WTC11 (cell line): ENCODE data around the gene SOX8. TPM values are rescaled to one million over a fixed set of nuclear protein-coding genes. Genes with fewer than 3 reads are reported as not detected.

Experiments
- ATAC-seq: fragments of 200-7000 bp; cut with Tn5 transposase; 2 replicates; pipeline ENCODE4 v1.10.0; 2021; ENCODE audit warnings: mild to moderate bottlenecking, moderate library complexity
- CTCF ChIA-PET: fragments of 300-600 bp; sonication (Branson Sonifier 250); formaldehyde crosslinking; loops from one replicate; lab custom pipeline; 2021; ENCODE audit warnings: antibody characterized with exemption; lab: Charles Lee
- POLR2A ChIA-PET: fragments of 350-600 bp; sonication (Branson Sonifier 250); formaldehyde crosslinking; loops from one replicate; lab custom pipeline; 2021; ENCODE audit warnings: antibody characterized with exemption; lab: Charles Lee
- DNase-seq: peaks from one replicate; pipeline ENCODE4 v3.0.0; 2021; ENCODE audit warnings: low spot score
- H3K27ac Mint-ChIP-seq: 2 replicates; pipeline ENCODE4 v1.8.0; 2021; ENCODE audit warnings: mixed read lengths
- H3K27me3 Mint-ChIP-seq: 2 replicates; pipeline ENCODE4 v1.8.0; 2021; ENCODE audit warnings: low read depth, mild to moderate bottlenecking, moderate library complexity, mixed read lengths
- H3K36me3 Mint-ChIP-seq: 2 replicates; pipeline ENCODE4 v1.8.0; 2021; ENCODE audit warnings: mixed read lengths
- H3K4me1 Mint-ChIP-seq: 2 replicates; pipeline ENCODE4 v1.8.0; 2022; ENCODE audit warnings: mixed read lengths
- H3K4me3 Mint-ChIP-seq: 2 replicates; pipeline ENCODE4 v1.8.0; 2021; ENCODE audit warnings: mild to moderate bottlenecking, moderate library complexity, mixed read lengths
- H3K9me3 Mint-ChIP-seq: 2 replicates; pipeline ENCODE4 v1.8.0; 2021; ENCODE audit warnings: mixed read lengths
- CBFB ChIP-seq: sonication (generic); formaldehyde crosslinking; IDR thresholded peaks from 2 replicates; pipeline ENCODE4 v1.8.1; 2022; ENCODE audit warnings: mild to moderate bottlenecking, low read depth, missing genetic modification reagents
- FOXJ3 ChIP-seq: sonication (generic); formaldehyde crosslinking; IDR thresholded peaks from 2 replicates; pipeline ENCODE4 v1.9.0; 2021; ENCODE audit warnings: missing genetic modification reagents, mild to moderate bottlenecking, borderline replicate concordance
- FOXP1 ChIP-seq: sonication (generic); formaldehyde crosslinking; IDR thresholded peaks from 2 replicates; pipeline ENCODE4 v1.8.0; 2022; ENCODE audit warnings: missing genetic modification reagents, mild to moderate bottlenecking, moderate library complexity, borderline replicate concordance
- GRHL2 ChIP-seq: fragments of 250-450 bp; sonication (Bioruptor Pico); IDR thresholded peaks from 2 replicates; pipeline ENCODE4 v1.8.0; 2022; ENCODE audit warnings: mild to moderate bottlenecking, moderate library complexity; ENCODE audit not compliant: insufficient replicate concordance, severe bottlenecking
- MAX ChIP-seq: sonication (generic); formaldehyde crosslinking; IDR thresholded peaks from 2 replicates; pipeline ENCODE4 v1.8.0; 2022; ENCODE audit warnings: mild to moderate bottlenecking, missing genetic modification reagents
- MXD4 ChIP-seq: fragments of 250-450 bp; sonication (Bioruptor Pico); IDR thresholded peaks from 2 replicates; pipeline ENCODE4 v1.8.0; 2021; ENCODE audit warnings: mild to moderate bottlenecking, moderate library complexity, borderline replicate concordance
- SMAD4 ChIP-seq: sonication (generic); formaldehyde crosslinking; IDR thresholded peaks from 2 replicates; pipeline ENCODE4 v1.8.0; 2022; ENCODE audit warnings: mild to moderate bottlenecking, missing genetic modification reagents
- SP1 ChIP-seq: sonication (generic); formaldehyde crosslinking; conservative IDR thresholded peaks from 2 replicates; pipeline ENCODE4 v1.8.1; 2022; ENCODE audit warnings: missing genetic modification reagents
- TEAD1 ChIP-seq: sonication (generic); formaldehyde crosslinking; IDR thresholded peaks from 2 replicates; pipeline ENCODE4 v1.8.0; 2022; ENCODE audit warnings: mild to moderate bottlenecking, missing genetic modification reagents
- ZNF121 ChIP-seq: sonication (generic); formaldehyde crosslinking; IDR thresholded peaks from 2 replicates; pipeline ENCODE4 v1.8.0; 2023; ENCODE audit warnings: missing genetic modification reagents
- ZNF396 ChIP-seq: fragments of 250-450 bp; sonication (Bioruptor Pico); IDR thresholded peaks from 2 replicates; pipeline ENCODE4 v1.8.0; 2021; ENCODE audit warnings: mild to moderate bottlenecking, moderate library complexity, borderline replicate concordance
- ZNF423 ChIP-seq: fragments of 250-450 bp; sonication (Bioruptor Pico); IDR thresholded peaks from 2 replicates; pipeline ENCODE4 v2.1.2; 2022; ENCODE audit warnings: mild to moderate bottlenecking, moderate library complexity
- total RNA-seq: library from RNA; stranded (reverse); gene quantifications from 3 replicates; pipeline ENCODE4 v1.2.3, GENCODE V29; 2021
- TF ChIP-seq, protein P1 (sequence below): sonication (generic); formaldehyde crosslinking; IDR thresholded peaks from 2 replicates; pipeline ENCODE4 v1.8.1; 2023; ENCODE audit warnings: mild to moderate bottlenecking, missing genetic modification reagents, moderate library complexity
- TF ChIP-seq, protein P2 (sequence below): fragments of 250-450 bp; sonication (Bioruptor Pico); IDR thresholded peaks from 2 replicates; pipeline ENCODE4 v1.9.0; 2021; ENCODE audit warnings: mild to moderate bottlenecking
- TF ChIP-seq, protein P3 (sequence below): fragments of 250-450 bp; sonication (Bioruptor Pico); IDR thresholded peaks from 2 replicates; pipeline ENCODE4 v1.9.0; 2021; ENCODE audit warnings: mild to moderate bottlenecking
- TF ChIP-seq, protein P4 (sequence below): sonication (generic); formaldehyde crosslinking; IDR thresholded peaks from 2 replicates; pipeline ENCODE4 v1.8.1; 2022; ENCODE audit warnings: mild to moderate bottlenecking, moderate library complexity, missing genetic modification reagents
- TF ChIP-seq, protein P5 (sequence below): fragments of 250-450 bp; sonication (Bioruptor Pico); conservative IDR thresholded peaks from 2 replicates; pipeline ENCODE4 v1.9.0; 2021; ENCODE audit warnings: mild to moderate bottlenecking

Gene SOX8
- total RNA-seq, 1 experiment from 2014 or later, result 12.3 TPM

- CTCF ChIA-PET, result interaction anchor here (0.9 to 4.9 kb wide), 7 partner anchors 12 to 170 kb away, joined by 3 to 27 read pairs (median 7); partner anchors contain the start of gene LMF1
- H3K36me3 Mint-ChIP-seq, result no peaks in the 10 kb centered on the region
- no peaks in the 10 kb centered on the region for H3K9me3 Mint-ChIP-seq
- DNase-seq (peak; percentile 42), ATAC-seq (no peak)
- POLR2A ChIA-PET, result interaction anchor here (0.5 to 2.8 kb wide), 4 partner anchors 11 to 39 kb away, joined by 3 to 9 read pairs (median 8); no protein-coding TSS in a partner anchor
- TF ChIP-seq FOXP1, result no peak
- TF ChIP-seq, protein P1, sequence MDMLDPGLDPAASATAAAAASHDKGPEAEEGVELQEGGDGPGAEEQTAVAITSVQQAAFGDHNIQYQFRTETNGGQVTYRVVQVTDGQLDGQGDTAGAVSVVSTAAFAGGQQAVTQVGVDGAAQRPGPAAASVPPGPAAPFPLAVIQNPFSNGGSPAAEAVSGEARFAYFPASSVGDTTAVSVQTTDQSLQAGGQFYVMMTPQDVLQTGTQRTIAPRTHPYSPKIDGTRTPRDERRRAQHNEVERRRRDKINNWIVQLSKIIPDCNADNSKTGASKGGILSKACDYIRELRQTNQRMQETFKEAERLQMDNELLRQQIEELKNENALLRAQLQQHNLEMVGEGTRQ, result 0 out of 2 replicates have a peak, but pooled peaks have one; percentile 5
- no peak for TF ChIP-seq CBFB (CRISPR knock-in tag)
- no peak for TF ChIP-seq MXD4 (CRISPR knock-in tag)
- TF ChIP-seq, protein P2, sequence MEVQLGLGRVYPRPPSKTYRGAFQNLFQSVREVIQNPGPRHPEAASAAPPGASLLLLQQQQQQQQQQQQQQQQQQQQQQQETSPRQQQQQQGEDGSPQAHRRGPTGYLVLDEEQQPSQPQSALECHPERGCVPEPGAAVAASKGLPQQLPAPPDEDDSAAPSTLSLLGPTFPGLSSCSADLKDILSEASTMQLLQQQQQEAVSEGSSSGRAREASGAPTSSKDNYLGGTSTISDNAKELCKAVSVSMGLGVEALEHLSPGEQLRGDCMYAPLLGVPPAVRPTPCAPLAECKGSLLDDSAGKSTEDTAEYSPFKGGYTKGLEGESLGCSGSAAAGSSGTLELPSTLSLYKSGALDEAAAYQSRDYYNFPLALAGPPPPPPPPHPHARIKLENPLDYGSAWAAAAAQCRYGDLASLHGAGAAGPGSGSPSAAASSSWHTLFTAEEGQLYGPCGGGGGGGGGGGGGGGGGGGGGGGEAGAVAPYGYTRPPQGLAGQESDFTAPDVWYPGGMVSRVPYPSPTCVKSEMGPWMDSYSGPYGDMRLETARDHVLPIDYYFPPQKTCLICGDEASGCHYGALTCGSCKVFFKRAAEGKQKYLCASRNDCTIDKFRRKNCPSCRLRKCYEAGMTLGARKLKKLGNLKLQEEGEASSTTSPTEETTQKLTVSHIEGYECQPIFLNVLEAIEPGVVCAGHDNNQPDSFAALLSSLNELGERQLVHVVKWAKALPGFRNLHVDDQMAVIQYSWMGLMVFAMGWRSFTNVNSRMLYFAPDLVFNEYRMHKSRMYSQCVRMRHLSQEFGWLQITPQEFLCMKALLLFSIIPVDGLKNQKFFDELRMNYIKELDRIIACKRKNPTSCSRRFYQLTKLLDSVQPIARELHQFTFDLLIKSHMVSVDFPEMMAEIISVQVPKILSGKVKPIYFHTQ (CRISPR knock-in tag), result no peak
- peak overlapping the region; percentile 69 for H3K4me3 Mint-ChIP-seq
- H3K27ac Mint-ChIP-seq, result no peak overlapping the region
- H3K4me1 Mint-ChIP-seq, result peaks cover 5% of the 10 kb centered on the region
- H3K27me3 Mint-ChIP-seq, result peaks cover 29% of the 10 kb centered on the region
Measured at GRCh38 chr16:982145-983043, 824 bp downstream of the SOX8 start.

GRCh38 chr16:983044-984030, 1.8 kb downstream of the SOX8 start:
- Mint-ChIP-seq H3K36me3 (no peaks in the 10 kb centered on the region), H3K4me1 (peaks cover 5% of the 10 kb centered on the region), H3K9me3 (no peaks in the 10 kb centered on the region)
- CTCF ChIA-PET, result interaction anchor here (0.9 to 1.1 kb wide), 3 partner anchors 45 to 280 kb away, joined by 3 read pairs; no protein-coding TSS in a partner anchor
- TF ChIP-seq ZNF396 (CRISPR knock-in tag) (no peak), GRHL2 (CRISPR knock-in tag) (no peak), SP1 (CRISPR knock-in tag) (no peak), SMAD4 (CRISPR knock-in tag) (no peak), MAX (no peak), CBFB (CRISPR knock-in tag) (no peak), TEAD1 (CRISPR knock-in tag) (no peak), ZNF423 (CRISPR knock-in tag) (no peak), ZNF121 (CRISPR knock-in tag) (no peak), FOXJ3 (CRISPR knock-in tag) (no peak)
- TF ChIP-seq, protein P3, sequence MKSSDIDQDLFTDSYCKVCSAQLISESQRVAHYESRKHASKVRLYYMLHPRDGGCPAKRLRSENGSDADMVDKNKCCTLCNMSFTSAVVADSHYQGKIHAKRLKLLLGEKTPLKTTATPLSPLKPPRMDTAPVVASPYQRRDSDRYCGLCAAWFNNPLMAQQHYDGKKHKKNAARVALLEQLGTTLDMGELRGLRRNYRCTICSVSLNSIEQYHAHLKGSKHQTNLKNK (CRISPR knock-in tag), result no peak
- TF ChIP-seq, protein P4, sequence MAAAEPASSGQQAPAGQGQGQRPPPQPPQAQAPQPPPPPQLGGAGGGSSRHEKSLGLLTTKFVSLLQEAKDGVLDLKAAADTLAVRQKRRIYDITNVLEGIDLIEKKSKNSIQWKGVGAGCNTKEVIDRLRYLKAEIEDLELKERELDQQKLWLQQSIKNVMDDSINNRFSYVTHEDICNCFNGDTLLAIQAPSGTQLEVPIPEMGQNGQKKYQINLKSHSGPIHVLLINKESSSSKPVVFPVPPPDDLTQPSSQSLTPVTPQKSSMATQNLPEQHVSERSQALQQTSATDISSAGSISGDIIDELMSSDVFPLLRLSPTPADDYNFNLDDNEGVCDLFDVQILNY (CRISPR knock-in tag), result no peak
- TF ChIP-seq, protein P5, sequence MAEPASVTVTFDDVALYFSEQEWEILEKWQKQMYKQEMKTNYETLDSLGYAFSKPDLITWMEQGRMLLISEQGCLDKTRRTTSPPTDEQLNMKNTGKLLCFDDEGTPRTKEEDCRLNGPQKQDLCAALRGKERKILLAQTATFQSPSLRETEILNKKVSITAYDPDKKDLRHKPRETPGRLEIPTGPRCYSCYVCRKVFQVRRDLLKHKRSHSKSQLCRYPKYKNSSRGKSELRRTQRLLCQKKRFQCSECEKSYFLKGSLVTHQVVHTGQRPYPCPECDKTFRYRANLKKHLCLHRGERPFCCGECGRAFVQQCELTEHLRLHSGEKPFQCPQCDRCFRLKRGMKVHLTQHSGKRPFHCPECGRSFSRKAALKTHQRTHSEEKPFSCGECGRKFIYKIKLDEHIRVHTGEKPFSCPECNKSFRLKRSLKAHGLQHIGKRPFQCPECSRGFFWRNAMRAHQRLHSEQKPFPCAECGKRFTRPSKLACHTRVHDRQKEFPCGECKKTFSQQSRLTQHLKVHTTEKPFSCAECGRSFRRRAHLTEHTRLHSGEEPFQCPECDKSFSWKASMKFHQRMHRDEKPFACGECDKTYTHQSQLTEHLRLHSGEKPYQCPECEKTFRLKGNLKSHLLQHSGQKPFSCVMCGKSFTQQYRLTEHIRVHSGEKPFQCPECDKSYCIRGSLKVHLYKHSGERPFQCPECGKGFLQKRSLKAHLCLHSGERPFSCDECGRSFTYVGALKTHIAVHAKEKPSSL (CRISPR knock-in tag), result no peak
- TF ChIP-seq, all 79 proteins: peak for 0
- Mint-ChIP-seq H3K27ac (no peak overlapping the region), H3K27me3 (peaks cover 23% of the 10 kb centered on the region), H3K4me3 (peak overlapping the region; percentile 69)
- peak; percentile 48 for DNase-seq
- no peak for ATAC-seq
- POLR2A ChIA-PET, result no interaction called here
